ENCODE data around the gene SDK1. TPM values are rescaled to one million over a fixed set of nuclear protein-coding genes. Genes with fewer than 3 reads are reported as not detected.

Gene SDK1
- total RNA-seq, 1 experiment from 2014 or later, result 9.3 TPM

DNA sequence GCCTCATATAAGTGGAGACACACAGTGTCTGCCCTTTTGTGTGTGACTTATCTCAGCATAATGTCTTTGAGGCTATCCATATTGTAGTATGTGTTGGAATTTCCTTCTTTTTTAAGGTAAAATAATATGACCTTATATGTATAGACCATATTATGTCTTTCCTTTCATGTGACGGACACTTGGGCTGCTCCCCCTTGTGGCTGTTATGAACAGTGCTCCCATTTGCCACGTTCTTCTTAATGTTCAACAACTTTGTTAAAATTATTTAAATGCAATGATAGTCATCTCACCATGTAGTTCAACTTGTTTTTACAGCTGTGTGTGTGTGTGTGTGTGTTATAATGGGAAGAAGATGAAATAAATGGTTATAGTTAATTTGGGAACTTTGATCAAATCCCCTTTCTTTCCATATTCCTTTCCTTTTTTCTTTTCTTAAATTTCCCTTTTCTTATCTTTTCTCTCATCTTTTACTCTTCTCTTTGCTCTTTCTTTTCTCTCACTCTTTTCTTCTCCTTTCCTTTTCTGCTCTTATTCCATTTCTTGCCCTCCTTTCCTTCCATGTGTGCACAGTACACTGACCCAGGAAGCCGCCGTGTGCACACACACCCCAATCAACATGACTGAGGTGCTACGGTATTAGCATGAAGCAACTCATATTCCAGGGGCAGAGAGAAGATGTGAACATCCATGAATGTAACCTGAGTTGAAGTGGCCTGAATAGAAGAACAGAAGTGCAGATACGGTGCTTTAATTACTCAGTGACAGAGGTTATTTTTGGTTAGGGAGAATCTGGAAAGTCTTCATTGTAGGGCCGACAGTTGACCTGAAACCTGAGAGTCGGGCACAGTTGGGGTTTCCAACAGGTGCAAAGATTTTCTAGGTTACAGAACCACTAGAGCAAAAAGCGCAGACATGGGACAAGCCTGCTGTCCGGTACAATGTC, 596.6 kb downstream of the SDK1 start:
- peaks cover 15% of the 10 kb centered on the region for H3K4me1 Mint-ChIP-seq
- DNase-seq (ENCODE audit: low spot score), result peak; percentile 26
- no peak overlapping the region for H3K27ac Mint-ChIP-seq
- H3K36me3 Mint-ChIP-seq, result no peaks in the 10 kb centered on the region
- H3K9me3 Mint-ChIP-seq, result no peaks in the 10 kb centered on the region
- no peaks in the 10 kb centered on the region for H3K27me3 Mint-ChIP-seq (ENCODE audit: low read depth)
- ATAC-seq, result peak; percentile 41; the same call in 1 of the 2 replicates
- no peak overlapping the region for H3K4me3 Mint-ChIP-seq
- ChIA-PET CTCF (no interaction called here), POLR2A (interaction anchor here (0.6 kb wide), 1 partner anchor 1108 kb away, joined by 6 read pairs; no protein-coding TSS in a partner anchor)
- no peak for TF ChIP-seq ZNF232 (CRISPR knock-in tag; IDR thresholded peaks at IDR 0.05)
- TF ChIP-seq, protein P1, sequence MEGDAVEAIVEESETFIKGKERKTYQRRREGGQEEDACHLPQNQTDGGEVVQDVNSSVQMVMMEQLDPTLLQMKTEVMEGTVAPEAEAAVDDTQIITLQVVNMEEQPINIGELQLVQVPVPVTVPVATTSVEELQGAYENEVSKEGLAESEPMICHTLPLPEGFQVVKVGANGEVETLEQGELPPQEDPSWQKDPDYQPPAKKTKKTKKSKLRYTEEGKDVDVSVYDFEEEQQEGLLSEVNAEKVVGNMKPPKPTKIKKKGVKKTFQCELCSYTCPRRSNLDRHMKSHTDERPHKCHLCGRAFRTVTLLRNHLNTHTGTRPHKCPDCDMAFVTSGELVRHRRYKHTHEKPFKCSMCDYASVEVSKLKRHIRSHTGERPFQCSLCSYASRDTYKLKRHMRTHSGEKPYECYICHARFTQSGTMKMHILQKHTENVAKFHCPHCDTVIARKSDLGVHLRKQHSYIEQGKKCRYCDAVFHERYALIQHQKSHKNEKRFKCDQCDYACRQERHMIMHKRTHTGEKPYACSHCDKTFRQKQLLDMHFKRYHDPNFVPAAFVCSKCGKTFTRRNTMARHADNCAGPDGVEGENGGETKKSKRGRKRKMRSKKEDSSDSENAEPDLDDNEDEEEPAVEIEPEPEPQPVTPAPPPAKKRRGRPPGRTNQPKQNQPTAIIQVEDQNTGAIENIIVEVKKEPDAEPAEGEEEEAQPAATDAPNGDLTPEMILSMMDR (IDR thresholded peaks at IDR 0.05), result peak; percentile 77

DNA sequence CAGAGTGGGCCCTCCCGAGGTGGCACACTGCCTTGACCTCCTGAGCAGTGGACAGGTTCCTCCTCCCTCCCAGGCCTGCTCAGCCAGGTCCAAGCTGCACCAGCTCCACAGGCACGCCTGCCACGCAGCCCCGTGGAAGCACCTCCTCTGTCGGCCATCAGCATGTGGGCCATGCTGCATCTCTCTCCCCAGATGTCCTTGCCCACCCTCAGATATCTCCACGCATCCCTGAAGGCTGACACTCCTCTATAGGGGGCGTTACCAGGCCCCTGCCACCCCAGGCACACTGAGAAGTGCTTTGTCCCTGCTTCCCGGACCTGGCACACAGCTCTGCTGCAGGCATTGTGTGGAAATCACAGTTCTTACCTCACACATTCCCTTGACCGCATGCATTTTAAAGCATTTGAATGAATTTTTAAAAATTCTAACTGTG, 598.5 kb downstream of the SDK1 start:
- CTCF ChIA-PET, result interaction anchor here (0.8 to 1.2 kb wide), 2 partner anchors 22 to 95 kb away, joined by 3 read pairs; no protein-coding TSS in a partner anchor
- POLR2A ChIA-PET, result no interaction called here
- Mint-ChIP-seq H3K27ac (no peak overlapping the region), H3K36me3 (peaks cover 5% of the 10 kb centered on the region; the same call in 1 of the 2 replicates), H3K9me3 (peaks cover 5% of the 10 kb centered on the region), H3K4me1 (peaks cover 15% of the 10 kb centered on the region), H3K27me3 (ENCODE audit: low read depth) (no peaks in the 10 kb centered on the region), H3K4me3 (no peak overlapping the region)
- no peak for TF ChIP-seq ELF4 (CRISPR knock-in tag; IDR thresholded peaks at IDR 0.05; ENCODE audit: low read depth)
- TF ChIP-seq, protein P2, sequence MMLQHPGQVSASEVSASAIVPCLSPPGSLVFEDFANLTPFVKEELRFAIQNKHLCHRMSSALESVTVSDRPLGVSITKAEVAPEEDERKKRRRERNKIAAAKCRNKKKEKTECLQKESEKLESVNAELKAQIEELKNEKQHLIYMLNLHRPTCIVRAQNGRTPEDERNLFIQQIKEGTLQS (CRISPR knock-in tag; conservative IDR thresholded peaks at IDR 0.05), result no peak
- TF ChIP-seq, protein P3, sequence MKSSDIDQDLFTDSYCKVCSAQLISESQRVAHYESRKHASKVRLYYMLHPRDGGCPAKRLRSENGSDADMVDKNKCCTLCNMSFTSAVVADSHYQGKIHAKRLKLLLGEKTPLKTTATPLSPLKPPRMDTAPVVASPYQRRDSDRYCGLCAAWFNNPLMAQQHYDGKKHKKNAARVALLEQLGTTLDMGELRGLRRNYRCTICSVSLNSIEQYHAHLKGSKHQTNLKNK (CRISPR knock-in tag; IDR thresholded peaks at IDR 0.05), result no peak
- 0 out of 2 replicates have a peak, but pooled peaks have one; percentile 54 for TF ChIP-seq ZNF121 (CRISPR knock-in tag; IDR thresholded peaks at IDR 0.05)
- TF ChIP-seq FOXJ3 (CRISPR knock-in tag; IDR thresholded peaks at IDR 0.05; ENCODE audit: borderline replicate concordance), result no peak
- ATAC-seq (peak; percentile 53), DNase-seq (ENCODE audit: low spot score) (no peak)

DNA sequence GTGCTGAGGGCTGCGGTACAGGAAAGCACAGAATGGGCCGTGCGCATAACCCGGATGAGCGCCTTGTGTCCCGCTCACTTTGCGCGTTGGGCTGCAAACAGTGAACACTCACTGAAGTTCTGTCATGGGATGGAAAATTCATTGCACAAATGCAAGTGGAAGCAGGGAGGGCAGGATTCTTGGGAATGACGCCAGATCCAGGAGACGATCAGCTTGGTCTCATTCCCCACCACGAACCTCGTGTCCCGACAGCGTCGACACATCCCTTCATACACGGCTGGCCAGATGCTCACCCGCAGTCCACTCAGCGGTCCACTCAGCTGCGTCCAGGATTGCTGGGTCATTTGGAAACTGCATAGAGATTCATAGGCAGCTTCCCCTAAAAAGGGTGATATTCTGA, 607.1 kb downstream of the SDK1 start:
- peaks cover 5% of the 10 kb centered on the region; the same call in 1 of the 2 replicates for H3K36me3 Mint-ChIP-seq
- no peaks in the 10 kb centered on the region for H3K27me3 Mint-ChIP-seq (ENCODE audit: low read depth)
- ATAC-seq (no peak), DNase-seq (ENCODE audit: low spot score) (no peak)
- peaks cover 11% of the 10 kb centered on the region for H3K9me3 Mint-ChIP-seq
- H3K27ac Mint-ChIP-seq, result no peak overlapping the region
- H3K4me1 Mint-ChIP-seq, result peaks cover 31% of the 10 kb centered on the region
- no peak overlapping the region for H3K4me3 Mint-ChIP-seq
- POLR2A ChIA-PET, result no interaction called here
- CTCF ChIA-PET, result no interaction called here
- TF ChIP-seq, protein P4, sequence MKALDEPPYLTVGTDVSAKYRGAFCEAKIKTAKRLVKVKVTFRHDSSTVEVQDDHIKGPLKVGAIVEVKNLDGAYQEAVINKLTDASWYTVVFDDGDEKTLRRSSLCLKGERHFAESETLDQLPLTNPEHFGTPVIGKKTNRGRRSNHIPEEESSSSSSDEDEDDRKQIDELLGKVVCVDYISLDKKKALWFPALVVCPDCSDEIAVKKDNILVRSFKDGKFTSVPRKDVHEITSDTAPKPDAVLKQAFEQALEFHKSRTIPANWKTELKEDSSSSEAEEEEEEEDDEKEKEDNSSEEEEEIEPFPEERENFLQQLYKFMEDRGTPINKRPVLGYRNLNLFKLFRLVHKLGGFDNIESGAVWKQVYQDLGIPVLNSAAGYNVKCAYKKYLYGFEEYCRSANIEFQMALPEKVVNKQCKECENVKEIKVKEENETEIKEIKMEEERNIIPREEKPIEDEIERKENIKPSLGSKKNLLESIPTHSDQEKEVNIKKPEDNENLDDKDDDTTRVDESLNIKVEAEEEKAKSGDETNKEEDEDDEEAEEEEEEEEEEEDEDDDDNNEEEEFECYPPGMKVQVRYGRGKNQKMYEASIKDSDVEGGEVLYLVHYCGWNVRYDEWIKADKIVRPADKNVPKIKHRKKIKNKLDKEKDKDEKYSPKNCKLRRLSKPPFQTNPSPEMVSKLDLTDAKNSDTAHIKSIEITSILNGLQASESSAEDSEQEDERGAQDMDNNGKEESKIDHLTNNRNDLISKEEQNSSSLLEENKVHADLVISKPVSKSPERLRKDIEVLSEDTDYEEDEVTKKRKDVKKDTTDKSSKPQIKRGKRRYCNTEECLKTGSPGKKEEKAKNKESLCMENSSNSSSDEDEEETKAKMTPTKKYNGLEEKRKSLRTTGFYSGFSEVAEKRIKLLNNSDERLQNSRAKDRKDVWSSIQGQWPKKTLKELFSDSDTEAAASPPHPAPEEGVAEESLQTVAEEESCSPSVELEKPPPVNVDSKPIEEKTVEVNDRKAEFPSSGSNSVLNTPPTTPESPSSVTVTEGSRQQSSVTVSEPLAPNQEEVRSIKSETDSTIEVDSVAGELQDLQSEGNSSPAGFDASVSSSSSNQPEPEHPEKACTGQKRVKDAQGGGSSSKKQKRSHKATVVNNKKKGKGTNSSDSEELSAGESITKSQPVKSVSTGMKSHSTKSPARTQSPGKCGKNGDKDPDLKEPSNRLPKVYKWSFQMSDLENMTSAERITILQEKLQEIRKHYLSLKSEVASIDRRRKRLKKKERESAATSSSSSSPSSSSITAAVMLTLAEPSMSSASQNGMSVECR (CRISPR knock-in tag; IDR thresholded peaks at IDR 0.05; ENCODE audit: borderline replicate concordance), result no peak
- TF ChIP-seq NR3C1 (CRISPR knock-in tag; conservative IDR thresholded peaks at IDR 0.05; ENCODE audit: low read depth), result no peak
- no peak for TF ChIP-seq GABPB1 (CRISPR knock-in tag; IDR thresholded peaks at IDR 0.05)
- TF ChIP-seq, protein P5, sequence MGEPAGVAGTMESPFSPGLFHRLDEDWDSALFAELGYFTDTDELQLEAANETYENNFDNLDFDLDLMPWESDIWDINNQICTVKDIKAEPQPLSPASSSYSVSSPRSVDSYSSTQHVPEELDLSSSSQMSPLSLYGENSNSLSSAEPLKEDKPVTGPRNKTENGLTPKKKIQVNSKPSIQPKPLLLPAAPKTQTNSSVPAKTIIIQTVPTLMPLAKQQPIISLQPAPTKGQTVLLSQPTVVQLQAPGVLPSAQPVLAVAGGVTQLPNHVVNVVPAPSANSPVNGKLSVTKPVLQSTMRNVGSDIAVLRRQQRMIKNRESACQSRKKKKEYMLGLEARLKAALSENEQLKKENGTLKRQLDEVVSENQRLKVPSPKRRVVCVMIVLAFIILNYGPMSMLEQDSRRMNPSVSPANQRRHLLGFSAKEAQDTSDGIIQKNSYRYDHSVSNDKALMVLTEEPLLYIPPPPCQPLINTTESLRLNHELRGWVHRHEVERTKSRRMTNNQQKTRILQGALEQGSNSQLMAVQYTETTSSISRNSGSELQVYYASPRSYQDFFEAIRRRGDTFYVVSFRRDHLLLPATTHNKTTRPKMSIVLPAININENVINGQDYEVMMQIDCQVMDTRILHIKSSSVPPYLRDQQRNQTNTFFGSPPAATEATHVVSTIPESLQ (CRISPR knock-in tag; IDR thresholded peaks at IDR 0.05), result no peak
- TF ChIP-seq, protein P6, sequence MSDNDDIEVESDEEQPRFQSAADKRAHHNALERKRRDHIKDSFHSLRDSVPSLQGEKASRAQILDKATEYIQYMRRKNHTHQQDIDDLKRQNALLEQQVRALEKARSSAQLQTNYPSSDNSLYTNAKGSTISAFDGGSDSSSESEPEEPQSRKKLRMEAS (CRISPR knock-in tag; IDR thresholded peaks at IDR 0.05), result no peak
- no peak for TF ChIP-seq SOX15 (CRISPR knock-in tag; IDR thresholded peaks at IDR 0.05)
- TF ChIP-seq ELF4 (CRISPR knock-in tag; IDR thresholded peaks at IDR 0.05; ENCODE audit: low read depth), result no peak
- TF ChIP-seq, protein P7, sequence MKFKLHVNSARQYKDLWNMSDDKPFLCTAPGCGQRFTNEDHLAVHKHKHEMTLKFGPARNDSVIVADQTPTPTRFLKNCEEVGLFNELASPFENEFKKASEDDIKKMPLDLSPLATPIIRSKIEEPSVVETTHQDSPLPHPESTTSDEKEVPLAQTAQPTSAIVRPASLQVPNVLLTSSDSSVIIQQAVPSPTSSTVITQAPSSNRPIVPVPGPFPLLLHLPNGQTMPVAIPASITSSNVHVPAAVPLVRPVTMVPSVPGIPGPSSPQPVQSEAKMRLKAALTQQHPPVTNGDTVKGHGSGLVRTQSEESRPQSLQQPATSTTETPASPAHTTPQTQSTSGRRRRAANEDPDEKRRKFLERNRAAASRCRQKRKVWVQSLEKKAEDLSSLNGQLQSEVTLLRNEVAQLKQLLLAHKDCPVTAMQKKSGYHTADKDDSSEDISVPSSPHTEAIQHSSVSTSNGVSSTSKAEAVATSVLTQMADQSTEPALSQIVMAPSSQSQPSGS (CRISPR knock-in tag; IDR thresholded peaks at IDR 0.05; ENCODE audit: borderline replicate concordance, low read depth), result no peak

Data from WTC11 (cell line).